ENCODE results near the gene ITPR1.

Gene ITPR1

DNA sequence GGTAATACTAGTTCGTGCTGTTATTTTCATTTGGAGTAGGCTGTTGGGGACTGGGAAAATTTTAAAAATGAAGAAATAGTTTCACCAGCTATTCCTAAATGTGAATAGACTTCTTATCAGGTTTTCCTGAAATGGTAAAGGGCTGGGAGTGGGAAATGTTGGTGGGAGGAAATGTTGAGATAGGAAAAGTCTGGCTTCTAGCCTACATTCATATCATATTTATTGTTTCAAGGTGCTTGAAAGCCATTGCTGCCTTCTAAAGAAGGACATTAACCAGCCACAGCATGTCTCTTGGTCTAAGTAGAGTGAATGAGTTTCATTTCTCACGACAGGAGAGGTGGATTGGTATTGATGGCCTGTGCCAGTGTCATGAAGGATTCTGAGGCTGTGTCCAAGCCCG, 288.9 kb downstream of the ITPR1 start:
- DNase-seq (ENCODE audit: low spot score) = no peak

DNA sequence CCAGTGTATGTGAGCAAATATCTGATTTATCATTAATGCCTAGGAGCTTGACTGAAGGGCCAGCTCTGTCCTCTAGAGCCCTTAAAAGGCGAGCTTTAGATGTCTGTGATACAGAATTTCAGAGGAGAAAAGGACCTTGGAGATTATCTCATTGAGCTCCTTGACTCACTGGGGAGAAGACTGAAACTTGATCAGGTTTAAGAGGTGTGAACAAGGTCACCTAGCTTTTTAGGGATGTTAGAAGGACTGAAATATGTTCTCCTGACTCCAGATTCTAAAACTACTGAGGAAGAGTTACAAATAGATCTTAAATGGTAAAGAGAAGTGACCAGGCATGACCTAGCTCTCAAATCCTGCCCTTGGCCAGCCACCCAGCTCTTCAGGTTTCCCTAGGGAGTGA, 292.4 kb downstream of the ITPR1 start:
- DNase-seq (ENCODE audit: low spot score) = no peak

DNA sequence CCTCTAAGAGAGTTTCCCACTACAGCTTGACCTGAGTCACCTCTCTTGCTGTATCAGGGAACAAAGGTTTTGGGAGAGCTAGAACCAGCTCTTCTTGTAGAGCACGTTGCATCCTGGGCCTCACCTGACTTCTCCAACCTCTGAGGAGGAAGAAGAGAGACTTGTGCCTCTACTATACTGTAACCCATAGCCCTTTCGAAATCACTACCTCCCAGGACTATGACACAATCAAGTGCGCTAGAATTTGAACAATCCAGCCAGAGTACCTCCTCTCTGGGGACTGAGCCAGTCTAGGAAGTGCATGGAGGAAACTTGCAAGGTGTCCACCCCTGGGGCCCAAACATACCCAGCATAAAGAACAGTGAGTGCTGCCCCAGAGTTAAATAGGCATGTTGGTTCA, 293.3 kb downstream of the ITPR1 start:
- DNase-seq (ENCODE audit: low spot score) = no peak

DNA sequence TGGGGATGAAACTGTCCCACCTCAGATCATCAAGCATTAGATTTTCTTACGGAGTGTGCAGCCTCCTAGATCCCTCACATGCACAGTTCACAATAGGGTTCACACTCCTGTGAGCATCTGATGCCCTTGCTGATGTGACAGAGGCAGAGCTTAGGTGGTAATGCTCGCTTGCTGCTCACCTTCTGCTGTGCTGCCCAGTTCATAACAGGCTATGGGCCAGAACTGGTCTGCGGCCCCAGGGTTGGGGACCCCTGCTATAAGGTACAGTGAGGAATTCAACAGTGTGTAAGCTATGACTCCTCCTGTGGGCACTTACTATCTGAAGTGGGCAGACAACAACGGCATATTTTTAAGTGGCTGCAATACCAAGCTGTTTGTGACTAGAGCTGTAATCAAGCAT, 298.2 kb downstream of the ITPR1 start:
- no peak for DNase-seq (ENCODE audit: low spot score)

DNA sequence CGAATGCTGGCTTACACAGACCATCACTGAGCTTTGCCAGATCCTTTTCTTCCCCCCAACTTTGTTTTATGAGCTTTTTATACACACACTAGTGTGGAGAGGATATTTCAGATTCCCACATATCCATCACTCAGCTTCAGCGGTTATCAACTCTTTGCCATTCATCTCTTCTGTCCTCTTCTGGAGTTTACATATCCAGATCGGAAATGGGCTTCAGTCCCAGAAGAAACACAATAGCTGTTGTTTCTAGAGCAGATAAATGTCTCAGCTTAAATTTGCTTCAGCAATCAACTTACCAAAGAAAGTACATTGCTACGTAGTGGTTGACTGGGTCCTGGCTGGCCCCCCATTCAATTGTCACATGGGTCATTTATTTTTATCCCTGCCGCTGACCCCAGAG, 300.2 kb downstream of the ITPR1 start:
- no peak for DNase-seq (ENCODE audit: low spot score)

DNA sequence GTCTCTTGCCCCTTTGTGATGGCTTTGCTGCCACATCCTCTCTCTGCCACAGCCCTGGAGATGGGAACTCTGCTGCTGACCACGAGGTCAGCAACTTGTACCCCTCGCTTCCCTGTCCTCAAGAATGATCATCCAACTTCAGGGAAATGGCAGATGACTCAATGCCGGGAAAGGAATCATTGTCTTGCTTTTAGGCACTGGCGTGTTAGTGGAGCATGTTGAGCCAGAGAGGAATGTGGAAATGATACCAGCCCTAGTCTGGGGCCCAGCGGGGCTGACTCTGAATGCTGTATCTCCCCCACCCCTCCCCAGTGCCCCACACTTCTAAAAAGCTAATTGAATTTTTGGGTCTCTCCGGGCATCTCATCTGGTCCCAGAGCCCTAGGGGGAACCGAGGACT, 301.2 kb downstream of the ITPR1 start:
- DNase-seq (ENCODE audit: low spot score) = no peak

DNA sequence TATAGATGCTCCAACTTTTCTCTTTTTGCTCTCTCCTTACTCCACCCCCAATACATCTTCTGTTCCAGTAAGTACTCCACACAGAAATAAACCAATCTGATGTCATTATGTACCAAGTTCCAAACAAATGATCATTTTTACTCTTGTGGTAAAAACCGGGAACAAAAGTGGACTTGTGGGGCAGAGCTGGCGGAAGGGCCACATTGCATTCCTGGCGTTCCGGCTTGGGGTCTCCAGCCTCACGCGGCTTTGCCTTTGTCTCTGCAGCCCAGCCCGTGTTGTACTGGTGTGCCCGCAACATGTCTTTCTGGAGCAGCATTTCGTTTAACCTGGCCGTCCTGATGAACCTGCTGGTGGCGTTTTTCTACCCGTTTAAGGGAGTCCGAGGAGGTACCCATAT, 301.6 kb downstream of the ITPR1 start:
- DNase-seq (ENCODE audit: low spot score) = no peak

DNA sequence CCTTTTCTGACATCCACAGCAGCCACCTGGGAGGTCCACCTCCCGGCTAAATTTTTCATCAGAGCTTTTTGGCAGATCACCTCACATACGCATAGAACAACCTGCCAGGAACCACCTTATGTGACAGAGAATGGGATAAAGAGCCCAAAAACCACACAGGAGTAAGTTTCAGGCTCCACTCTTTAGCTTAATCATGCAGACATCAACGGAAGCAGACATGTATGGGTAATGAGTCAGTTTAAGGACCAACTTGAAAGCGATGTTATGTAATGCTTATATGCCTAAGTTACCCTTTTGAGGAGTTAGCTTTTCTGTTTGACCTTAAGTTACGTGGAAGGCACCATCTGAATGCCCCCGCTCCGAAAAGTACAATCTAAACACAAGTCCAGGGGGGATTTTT, 302.8 kb downstream of the ITPR1 start:
- DNase-seq (ENCODE audit: low spot score) = no peak

DNA sequence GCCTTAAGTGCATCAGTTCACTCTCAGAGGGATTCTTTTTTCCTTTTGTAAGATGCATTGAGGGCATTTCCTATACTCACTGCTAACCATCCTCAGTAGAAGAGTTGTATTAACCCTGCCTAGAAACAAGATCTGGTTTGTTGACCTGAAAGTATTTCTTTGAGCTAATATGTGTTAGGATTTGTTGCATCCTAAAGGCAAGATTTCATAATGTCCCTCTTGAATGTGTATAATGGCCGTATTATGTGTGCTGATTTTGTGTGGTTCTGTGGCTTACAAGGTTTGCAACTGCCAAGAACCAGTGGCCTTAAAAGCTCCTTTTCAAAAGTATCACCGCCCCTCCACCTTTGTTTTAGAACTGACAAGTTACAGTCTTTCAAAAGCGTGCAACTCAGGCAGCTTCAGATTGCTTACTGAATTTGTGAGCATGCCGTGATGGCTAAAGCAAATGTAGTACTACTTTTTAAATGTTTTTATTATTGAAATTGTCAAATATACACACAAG, 304.1 kb downstream of the ITPR1 start:
- no peak for DNase-seq (ENCODE audit: low spot score)

DNA sequence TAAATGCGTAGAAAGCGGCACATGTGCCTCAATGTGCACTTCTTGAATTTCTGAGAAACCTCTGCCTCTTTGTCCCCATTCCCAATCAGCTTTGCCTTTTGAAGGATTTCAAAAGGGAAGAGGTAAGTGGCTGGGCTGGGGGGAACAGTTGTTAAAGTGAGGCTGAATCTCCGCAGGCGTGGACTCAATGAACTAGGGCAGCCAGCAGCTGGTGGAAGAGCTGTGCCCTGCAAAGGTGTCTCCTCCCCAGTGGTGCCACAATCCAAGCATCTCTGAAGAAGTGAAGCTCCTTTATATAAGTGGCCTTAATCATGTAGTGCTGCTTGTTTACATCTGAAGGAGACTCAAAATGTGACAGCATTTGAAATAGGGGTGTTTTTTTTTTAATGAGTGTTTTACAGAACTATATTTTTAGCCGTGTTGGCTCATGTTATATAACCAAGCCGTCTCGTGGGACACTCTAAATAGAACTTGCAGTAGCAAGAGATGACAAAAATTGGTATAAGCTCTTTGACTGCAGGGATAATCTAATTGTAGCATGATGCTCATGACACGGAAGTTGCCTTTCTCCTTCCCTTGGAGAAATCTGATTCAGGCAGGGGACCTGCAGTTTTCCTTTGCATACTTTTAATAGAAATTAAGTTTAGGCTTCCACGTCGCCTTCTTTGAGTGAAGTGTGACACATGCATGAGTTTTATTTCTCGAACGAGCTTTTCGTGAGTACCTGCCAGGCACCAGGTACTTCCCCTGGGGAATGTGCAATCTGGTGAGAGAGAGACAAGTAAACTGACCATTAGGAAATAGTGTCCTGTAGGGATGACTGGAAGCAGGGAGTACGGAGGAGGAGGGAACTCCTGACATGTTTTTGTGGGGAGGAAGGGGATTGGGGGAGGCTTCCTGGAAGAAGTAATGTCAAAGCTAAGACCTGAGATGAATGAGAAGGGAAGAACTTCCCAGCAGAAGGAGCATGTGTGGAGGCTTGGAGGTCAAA, 306.4 kb downstream of the ITPR1 start:
- DNase-seq (ENCODE audit: low spot score) = peak; percentile 79

DNA sequence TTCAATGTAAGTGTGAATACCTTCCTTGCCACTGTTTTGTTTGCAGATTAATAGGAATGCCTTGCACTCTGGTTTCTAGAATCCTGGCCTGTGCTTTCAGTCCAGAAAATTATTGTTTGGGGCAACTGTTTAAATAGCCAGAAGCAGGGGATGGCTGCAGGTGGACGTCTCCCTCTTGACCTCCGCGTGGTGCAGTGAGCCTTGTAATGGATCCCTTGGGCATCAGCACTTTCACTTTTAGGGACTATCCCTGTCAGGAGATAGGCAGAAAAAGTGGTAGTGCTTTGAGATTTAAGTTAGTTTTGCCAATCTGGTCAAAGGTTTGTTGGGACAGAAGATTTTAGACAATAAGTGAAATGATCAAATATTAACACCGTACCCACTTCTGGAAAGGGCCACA, 307.4 kb downstream of the ITPR1 start:
- DNase-seq (ENCODE audit: low spot score) = no peak

DNA sequence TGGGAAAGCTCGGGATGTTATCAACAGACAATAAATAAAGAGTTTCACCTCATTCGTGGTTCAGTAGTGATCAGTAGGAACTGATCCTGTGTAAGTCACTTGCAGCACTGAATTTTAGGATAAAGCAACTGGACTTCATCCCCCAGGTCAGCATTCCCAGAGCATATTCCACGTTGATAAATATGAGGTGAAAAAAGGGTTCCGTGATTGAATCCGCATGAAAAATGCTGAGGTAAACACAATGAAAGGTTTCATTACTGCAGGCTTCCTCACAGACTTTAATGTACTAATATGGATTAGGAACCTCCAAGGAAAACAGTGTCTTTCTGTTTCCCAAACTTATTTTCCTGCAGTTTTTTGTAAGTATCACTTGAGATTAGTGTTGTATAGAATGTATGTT, 308.7 kb downstream of the ITPR1 start:
- DNase-seq (ENCODE audit: low spot score) = no peak

DNA sequence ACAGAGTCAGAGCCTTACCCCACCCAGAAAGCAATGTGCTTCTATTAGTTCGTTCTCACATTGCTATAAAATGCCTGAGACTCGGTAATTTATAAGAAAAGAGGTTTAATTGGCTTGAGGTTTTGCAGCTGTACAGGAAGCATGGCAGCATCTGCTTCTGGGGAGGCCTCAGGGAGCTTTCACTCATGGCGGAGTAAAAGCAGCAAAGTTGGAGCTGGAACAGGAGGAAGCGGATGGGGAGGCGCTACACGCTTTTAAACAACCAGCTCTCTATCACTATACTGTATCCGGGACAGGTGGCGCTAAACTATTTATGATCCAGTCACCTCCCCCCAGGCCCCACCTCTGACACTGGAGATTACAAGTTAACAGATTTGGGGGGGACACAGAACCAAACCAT, 309.8 kb downstream of the ITPR1 start:
- DNase-seq (ENCODE audit: low spot score) = no peak

DNA sequence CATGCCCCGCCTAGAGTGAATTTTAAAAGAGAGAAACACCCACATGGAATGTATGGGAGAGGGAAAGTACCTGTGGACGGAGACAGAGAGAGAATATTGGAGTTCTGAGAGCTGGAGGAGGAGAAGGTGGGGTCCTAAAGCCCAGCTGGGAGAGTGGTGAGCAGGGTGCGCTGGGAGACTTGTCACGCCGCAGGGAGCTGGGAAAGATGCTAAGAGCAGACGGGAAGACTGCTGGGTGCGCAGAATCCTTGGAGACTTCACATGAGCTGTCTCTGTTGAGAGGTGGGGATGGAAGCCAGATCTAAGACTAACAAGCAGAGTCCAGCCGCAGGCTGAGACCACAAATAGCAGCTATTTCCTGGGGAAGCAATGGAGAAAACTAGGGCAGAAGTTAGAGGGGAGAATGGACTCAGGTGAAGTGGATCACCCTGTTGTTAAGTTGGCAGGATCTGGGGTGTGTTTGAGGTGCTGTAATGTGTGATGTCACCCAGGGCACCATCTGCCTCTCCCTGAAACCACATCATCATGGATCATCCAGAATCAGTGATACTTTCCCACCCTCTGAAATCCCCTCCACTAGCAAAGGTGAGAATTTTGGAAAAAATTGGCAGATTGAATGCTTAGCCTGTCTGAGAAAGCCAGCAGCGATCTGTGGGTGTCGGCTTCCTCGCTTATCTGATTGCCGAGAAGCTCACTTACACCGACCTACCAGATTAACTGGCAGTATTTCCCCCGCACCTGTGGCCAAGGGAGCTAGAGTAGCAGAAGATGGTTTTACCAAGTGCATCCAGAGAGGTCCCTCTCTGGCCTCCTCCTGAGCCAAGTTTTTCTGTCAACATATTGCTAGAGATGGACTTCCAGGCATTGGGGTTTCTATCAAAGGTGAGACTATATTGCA, 311.3 kb downstream of the ITPR1 start:
- no peak for DNase-seq (ENCODE audit: low spot score)

DNA sequence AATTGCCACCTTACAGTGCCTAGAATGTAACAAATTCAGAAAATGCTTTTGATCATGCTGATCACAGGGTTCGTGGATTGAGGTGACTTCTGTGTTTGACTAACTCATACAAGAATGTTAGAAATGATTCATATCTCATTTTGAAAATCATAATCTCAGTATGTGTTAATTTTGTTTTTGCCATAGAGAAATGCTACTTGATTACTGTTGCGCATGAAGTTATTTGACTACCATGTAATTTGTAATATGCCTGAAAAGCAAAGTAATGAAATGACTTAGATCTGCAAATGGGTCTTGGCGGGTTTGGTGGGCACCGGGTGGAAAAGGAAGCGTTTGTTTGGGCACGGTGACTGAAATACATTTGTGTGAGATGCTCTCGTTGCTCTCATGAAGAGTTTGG, 312.5 kb downstream of the ITPR1 start:
- no peak for DNase-seq (ENCODE audit: low spot score)

DNA sequence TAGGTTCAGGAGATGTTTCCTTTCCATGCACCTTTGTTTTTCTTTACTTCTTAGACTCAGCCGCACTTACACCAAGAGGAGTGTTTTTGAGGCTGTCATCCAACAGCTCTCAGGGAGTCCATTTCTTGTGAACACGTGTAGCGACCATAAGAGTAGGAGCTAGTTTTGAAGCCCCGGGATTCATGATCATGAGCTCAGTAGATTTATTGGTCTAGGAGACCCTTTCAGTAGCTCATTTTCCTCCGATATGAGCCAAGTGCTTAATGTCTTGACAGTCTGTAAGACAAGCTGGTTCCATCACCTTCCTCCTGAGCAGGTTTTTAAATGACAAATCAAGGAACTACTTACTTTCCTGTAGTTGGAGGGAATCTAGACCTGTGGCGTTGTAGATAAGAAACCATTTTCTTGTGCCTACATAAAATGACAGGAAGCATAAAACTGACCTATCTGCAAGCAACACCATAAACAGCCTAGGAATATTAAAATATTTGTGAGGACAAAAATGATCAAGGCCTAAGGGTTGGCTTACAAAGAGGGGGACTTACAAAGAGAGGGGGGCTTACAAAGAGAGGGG, 313.5 kb downstream of the ITPR1 start:
- DNase-seq (ENCODE audit: low spot score) = no peak

DNA sequence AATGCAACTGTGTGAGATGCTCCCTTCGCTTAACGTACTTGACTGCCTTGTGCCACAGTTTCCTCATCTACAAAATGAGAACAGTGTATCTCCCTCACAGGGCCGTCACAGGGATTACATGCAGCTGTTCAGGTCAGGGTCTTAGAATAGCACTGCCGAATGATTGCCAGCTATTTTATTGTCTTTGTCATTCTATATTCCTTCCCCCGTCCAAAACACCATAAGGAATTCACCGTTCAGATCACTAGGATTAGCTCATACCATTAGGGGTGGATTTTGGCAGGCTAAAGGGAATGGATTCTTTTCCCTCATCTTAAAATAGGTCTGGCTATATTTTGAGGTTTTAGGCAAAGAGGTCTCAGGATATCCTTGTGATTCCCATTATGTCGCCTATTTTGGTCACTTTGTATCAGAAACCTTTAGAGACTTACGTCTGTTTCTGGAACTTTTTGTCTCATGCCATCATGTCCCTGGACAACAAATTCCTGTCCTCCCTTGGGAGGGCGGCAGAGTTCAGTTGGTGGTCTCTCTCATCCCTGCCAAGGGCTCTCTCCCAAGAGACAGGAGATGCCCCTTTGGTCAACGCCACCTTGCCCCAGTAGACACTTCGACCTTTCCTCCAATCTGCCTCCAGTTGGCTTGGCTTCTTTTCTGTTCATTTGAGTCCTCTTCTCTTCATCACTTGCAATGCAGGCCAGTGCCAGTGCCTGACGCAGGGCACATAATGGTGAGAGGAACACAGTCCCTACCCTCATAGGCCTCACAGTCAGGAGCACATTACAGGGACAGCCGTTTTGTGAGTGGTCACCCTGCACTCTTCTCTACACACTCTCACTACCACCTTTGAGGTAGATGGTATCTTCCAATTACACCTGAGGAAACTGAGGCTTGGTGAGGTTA, 314.5 kb downstream of the ITPR1 start:
- DNase-seq (ENCODE audit: low spot score) = no peak

DNA sequence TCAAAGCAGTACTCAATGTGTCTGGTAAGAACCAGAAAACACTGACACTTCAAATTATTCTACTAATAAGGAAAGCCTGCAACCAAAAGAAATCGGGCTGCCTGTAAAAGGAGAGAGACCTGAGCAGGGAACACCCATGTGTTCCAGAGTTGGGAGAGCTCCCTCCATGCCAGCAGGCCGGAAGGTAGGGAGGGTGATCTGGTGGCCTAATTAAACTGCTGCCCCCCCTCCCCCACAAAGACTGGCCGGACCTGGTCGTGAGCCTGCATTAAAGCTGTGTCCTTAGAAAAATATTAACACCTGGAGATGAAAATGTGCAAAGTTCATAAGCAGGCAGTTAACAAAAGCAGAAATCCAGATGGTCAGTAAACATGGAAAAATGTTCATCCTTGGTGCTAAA, 315.5 kb downstream of the ITPR1 start:
- no peak for DNase-seq (ENCODE audit: low spot score)

DNA sequence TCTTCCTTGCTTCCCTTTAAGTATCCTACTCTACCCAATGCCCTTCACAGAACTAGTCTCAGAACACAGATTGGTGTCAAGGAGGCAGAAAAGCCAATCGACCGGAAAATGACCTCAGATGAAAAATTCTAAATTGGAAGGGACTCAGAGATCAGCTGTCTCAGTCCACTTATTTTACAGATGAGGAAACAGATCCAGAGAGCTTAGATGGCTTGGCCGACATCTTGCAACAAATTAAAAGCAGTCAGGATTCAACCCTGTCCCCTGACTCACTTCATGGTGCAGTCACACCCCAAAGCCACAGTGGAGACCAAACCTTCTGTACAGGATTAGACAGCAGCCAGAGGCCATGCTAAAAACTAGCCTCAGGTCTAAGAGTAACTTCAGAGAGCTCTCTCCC, 316.8 kb downstream of the ITPR1 start:
- DNase-seq (ENCODE audit: low spot score) = no peak

DNA sequence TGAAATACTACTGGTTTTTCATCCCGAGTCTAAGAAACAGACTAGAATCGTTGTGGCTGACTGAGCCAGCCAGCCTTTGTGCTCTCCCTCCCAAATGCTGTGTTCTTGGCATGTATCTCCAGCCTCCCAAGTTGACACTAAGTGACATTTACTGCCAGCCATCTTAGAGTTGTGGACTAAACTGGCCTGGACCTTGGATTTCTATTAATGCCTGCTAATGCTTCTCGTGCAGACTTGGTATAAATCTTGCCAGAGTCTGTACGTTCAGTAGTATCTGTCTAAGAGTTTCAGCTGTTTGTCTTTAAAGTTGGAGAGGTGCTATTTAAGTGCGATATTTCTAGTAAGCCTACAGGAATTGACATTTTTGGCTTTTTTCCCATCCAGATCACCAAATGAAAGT, 319.4 kb downstream of the ITPR1 start:
- DNase-seq (ENCODE audit: low spot score) = no peak

DNA sequence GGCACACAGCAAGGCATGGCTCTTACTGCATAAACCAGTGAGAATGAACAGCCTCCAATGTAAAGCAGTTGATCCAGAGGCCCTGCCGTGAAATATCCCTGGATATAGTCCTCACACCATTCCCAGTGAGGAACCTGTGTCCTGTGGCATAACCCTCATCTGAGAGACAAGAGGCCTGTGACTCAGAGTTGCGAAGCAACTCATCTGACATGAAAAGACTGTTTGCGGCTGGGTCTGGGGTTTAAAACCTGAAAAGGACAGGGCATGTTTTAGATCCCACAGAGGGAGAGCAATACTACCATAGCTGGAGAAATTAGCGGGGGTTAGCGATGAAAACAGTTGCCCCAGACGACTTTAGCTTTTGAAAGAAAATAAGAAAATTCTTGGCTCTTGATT, 320.8 kb downstream of the ITPR1 start:
- no peak for DNase-seq (ENCODE audit: low spot score)

Data from putamen (tissue), 1 donor.